Mesenchymal stem cell (in vitro differentiated cells and primary cell): ENCODE measurements around the gene PNMA6F.

Experiments
- DNase-seq: peaks from one replicate; pipeline ENCODE4 v3.0.0-alpha.2; 2013
- H2AFZ ChIP-seq: one replicate; pipeline ENCODE4 v1.6.1; 2013; ENCODE audit warnings: low read depth, mild to moderate bottlenecking, control low read depth, inconsistent platforms, low read length, moderate library complexity
- H2AK5ac ChIP-seq: 2 replicates; pipeline ENCODE4 v1.6.1; 2013; ENCODE audit warnings: low read length, moderate library complexity, mild to moderate bottlenecking, inconsistent platforms; ENCODE audit not compliant: severe bottlenecking
- H2BK120ac ChIP-seq: one replicate; pipeline ENCODE4 v1.6.1; 2013; ENCODE audit warnings: low read depth, mild to moderate bottlenecking, inconsistent platforms, low read length, moderate library complexity
- H2BK12ac ChIP-seq, 2 experiments: one replicate each; pipeline ENCODE4 v1.6.1; 2013; ENCODE audit warnings: inconsistent platforms in 2 of 2, low read length in 2 of 2, mild to moderate bottlenecking in 2 of 2, moderate library complexity in 2 of 2, control low read depth in 1 of 2
- H2BK15ac ChIP-seq: one replicate; pipeline ENCODE4 v1.6.1; 2013; ENCODE audit warnings: mild to moderate bottlenecking, low read depth, inconsistent platforms; ENCODE audit not compliant: poor library complexity, severe bottlenecking
- H2BK5ac ChIP-seq: 2 replicates; pipeline ENCODE4 v1.6.1; 2013; ENCODE audit warnings: low read depth, mild to moderate bottlenecking, low read length, control low read depth, inconsistent platforms; ENCODE audit not compliant: poor library complexity, severe bottlenecking
- H3K14ac ChIP-seq, 2 experiments: one replicate each; pipeline ENCODE4 v1.6.1; 2013; ENCODE audit warnings: inconsistent platforms in 2 of 2, low read length in 2 of 2, control low read depth in 1 of 2, mild to moderate bottlenecking in 1 of 2, moderate library complexity in 1 of 2
- H3K18ac ChIP-seq, 2 experiments: one replicate each; pipeline ENCODE4 v1.6.1; 2013; ENCODE audit warnings: inconsistent platforms in 2 of 2, low read length in 2 of 2, control low read depth in 1 of 2, low read depth in 1 of 2, mild to moderate bottlenecking in 1 of 2
- H3K23ac ChIP-seq, 2 experiments: one replicate each; pipeline ENCODE4 v1.6.1; 2013; ENCODE audit warnings: inconsistent platforms in 2 of 2, low read length in 2 of 2, mild to moderate bottlenecking in 2 of 2, moderate library complexity in 2 of 2, control low read depth in 1 of 2
- H3K27ac ChIP-seq: 2 replicates; pipeline ENCODE4 v1.5.1; 2013; ENCODE audit warnings: mild to moderate bottlenecking, moderate library complexity, low read length, control low read depth, inconsistent platforms; ENCODE audit not compliant: poor library complexity, severe bottlenecking
- H3K27me3 ChIP-seq, 2 experiments: 2 replicates each; pipeline versions ENCODE4 v1.6.1 to v1.7.0; 2013; ENCODE audit warnings: low read length in 2 of 2, mild to moderate bottlenecking in 2 of 2, moderate library complexity in 2 of 2, control low read depth in 1 of 2, inconsistent platforms in 1 of 2; ENCODE audit not compliant: control insufficient read depth in 1 of 2, insufficient read depth in 1 of 2
- H3K36me3 ChIP-seq, 2 experiments: 2 replicates each; pipeline versions ENCODE4 v1.6.1 to v1.7.0; 2013; ENCODE audit warnings: low read length in 2 of 2, control low read depth in 1 of 2, inconsistent platforms in 1 of 2, low read depth in 1 of 2, mild to moderate bottlenecking in 1 of 2; ENCODE audit not compliant: insufficient read depth in 2 of 2, control insufficient read depth in 1 of 2
- H3K4ac ChIP-seq, 2 experiments: one replicate each; pipeline ENCODE4 v1.6.1; 2013; ENCODE audit warnings: inconsistent platforms in 2 of 2, low read length in 2 of 2, mild to moderate bottlenecking in 2 of 2, moderate library complexity in 2 of 2, control low read depth in 1 of 2, low read depth in 1 of 2
- H3K4me1 ChIP-seq: 2 replicates; pipeline ENCODE4 v1.6.1; 2013; ENCODE audit warnings: low read depth, low read length, control low read depth; ENCODE audit not compliant: control insufficient read depth, insufficient read depth
- H3K4me2 ChIP-seq: 2 replicates; pipeline ENCODE4 v1.6.1; 2013; ENCODE audit warnings: low read length, mild to moderate bottlenecking, inconsistent platforms; ENCODE audit not compliant: poor library complexity, severe bottlenecking
- H3K4me3 ChIP-seq, 2 experiments: 2 replicates each; pipeline versions ENCODE4 v1.5.1 to v1.7.0; 2013; ENCODE audit warnings: low read length in 2 of 2, mild to moderate bottlenecking in 2 of 2, control low read depth in 1 of 2, low read depth in 1 of 2; ENCODE audit not compliant: insufficient read depth in 1 of 2
- H3K79me1 ChIP-seq: replicated peaks from 2 replicates; pipeline ENCODE4 v1.6.1; 2013; ENCODE audit warnings: mild to moderate bottlenecking, control low read depth, low read length, inconsistent platforms; ENCODE audit not compliant: poor library complexity, severe bottlenecking
- H3K9ac ChIP-seq: 2 replicates; pipeline ENCODE4 v1.7.0; 2013; ENCODE audit warnings: mild to moderate bottlenecking, low read length, moderate library complexity
- H3K9me3 ChIP-seq: 2 replicates; pipeline ENCODE4 v1.7.0; 2013; ENCODE audit warnings: mild to moderate bottlenecking, low read length; ENCODE audit not compliant: control insufficient read depth
- H4K8ac ChIP-seq: one replicate; pipeline ENCODE4 v1.6.1; 2013; ENCODE audit warnings: inconsistent platforms, mild to moderate bottlenecking, low read length, moderate library complexity
- H4K91ac ChIP-seq: one replicate; pipeline ENCODE4 v1.6.1; 2013; ENCODE audit warnings: mild to moderate bottlenecking, low read length, inconsistent platforms
- WGBS: methylation state at CpG from one replicate; pipeline ENCODE4 v1.1.7; 2013; ENCODE audit warnings: mixed read lengths; 5-methylcytosine and 5-hydroxymethylcytosine counted together

The PNMA6F gene

GRCh38 chrX:153340111-153340510 lies 18.5 kb upstream of the PNMA6F start:
- no peak for DNase-seq
- Histone ChIP-seq H3K18ac (no peak overlapping the region), H2BK15ac (no peak overlapping the region), H2AFZ (no peak overlapping the region), H3K4me3 (no peak overlapping the region), H2BK120ac (no peak overlapping the region), H3K23ac (no peak overlapping the region), H3K36me3 (peaks cover 25 to 30% of the 10 kb centered on the region in 2 experiments), H3K14ac (no peak overlapping the region), H2BK5ac (no peak overlapping the region), H2AK5ac (no peak overlapping the region), H4K8ac (no peak overlapping the region), H3K4ac (no peak overlapping the region), H3K4me2 (no peak overlapping the region), H3K27ac (no peak overlapping the region), H3K27me3 (no peaks in the 10 kb centered on the region), H3K4me1 (peaks cover 4% of the 10 kb centered on the region), H3K79me1 (peaks cover 19% of the 10 kb centered on the region), H4K91ac (no peak overlapping the region), H2BK12ac (no peak overlapping the region), H3K9me3 (peaks cover 6% of the 10 kb centered on the region), H3K9ac (no peak overlapping the region)
- WGBS, result 92% methylated on average over 6 of the region's 6 CpGs

GRCh38 chrX:153339662-153340061 lies 18.1 kb upstream of the PNMA6F start:
- Histone ChIP-seq H2AK5ac (no peak overlapping the region), H3K9ac (no peak overlapping the region), H3K23ac (no peak overlapping the region), H3K27ac (no peak overlapping the region), H3K18ac (no peak overlapping the region), H3K4me1 (peaks cover 6% of the 10 kb centered on the region), H3K9me3 (peaks cover 6% of the 10 kb centered on the region), H3K36me3 (peaks cover 21 to 26% of the 10 kb centered on the region in 2 experiments), H3K79me1 (peaks cover 16% of the 10 kb centered on the region), H3K27me3 (no peaks in the 10 kb centered on the region), H2BK5ac (no peak overlapping the region), H2AFZ (no peak overlapping the region), H3K14ac (no peak overlapping the region), H4K8ac (no peak overlapping the region), H3K4me2 (no peak overlapping the region), H2BK15ac (no peak overlapping the region), H3K4ac (no peak overlapping the region), H2BK120ac (no peak overlapping the region), H2BK12ac (no peak overlapping the region), H3K4me3 (no peak overlapping the region), H4K91ac (no peak overlapping the region)
- WGBS, result 100% methylated on average over 3 of the region's 4 CpGs
- no peak for DNase-seq

DNA sequence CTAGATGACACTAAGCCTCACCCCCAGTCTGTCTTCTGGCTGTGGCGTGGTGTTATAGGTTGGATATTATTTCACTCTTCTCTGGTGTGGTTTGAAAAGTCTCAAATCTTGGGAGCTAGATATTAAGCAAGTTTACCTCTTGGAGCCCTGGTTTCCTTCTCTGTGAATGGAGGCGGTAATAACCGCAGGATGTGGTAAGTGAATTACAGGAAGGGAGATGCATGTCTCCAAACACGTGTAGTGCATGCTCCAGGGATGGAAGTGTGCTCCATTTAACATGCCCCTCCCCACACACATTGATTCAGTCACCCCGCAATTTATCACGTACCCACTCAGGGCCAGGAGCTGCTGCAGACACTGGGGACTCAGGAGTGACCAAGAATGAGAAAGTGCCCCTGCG lies 17.3 kb upstream of the PNMA6F start:
- Histone ChIP-seq H3K9ac (no peak overlapping the region), H3K9me3 (peaks cover 6% of the 10 kb centered on the region)

GRCh38 chrX:153336988-153337387 lies 15.4 kb upstream of the PNMA6F start:
- Histone ChIP-seq H4K91ac (no peak overlapping the region), H2BK15ac (no peak overlapping the region), H3K27me3 (no peaks in the 10 kb centered on the region), H3K36me3 (peaks cover 12 to 19% of the 10 kb centered on the region in 2 experiments), H3K23ac (no peak overlapping the region), H3K4me3 (no peak overlapping the region), H2BK120ac (no peak overlapping the region), H3K9me3 (no peaks in the 10 kb centered on the region), H3K79me1 (peaks cover 16% of the 10 kb centered on the region), H3K18ac (no peak overlapping the region), H3K14ac (no peak overlapping the region), H4K8ac (no peak overlapping the region), H3K27ac (no peak overlapping the region), H3K4me2 (no peak overlapping the region), H3K4me1 (peaks cover 8% of the 10 kb centered on the region), H2AFZ (no peak overlapping the region), H2BK5ac (no peak overlapping the region), H3K4ac (no peak overlapping the region), H2AK5ac (no peak overlapping the region), H2BK12ac (no peak overlapping the region), H3K9ac (no peak overlapping the region)
- no peak for DNase-seq
- 100% methylated on average over 1 of the region's 5 CpGs for WGBS

More for the DNA sequence above, 17.3 kb upstream of the PNMA6F start:
- Histone ChIP-seq H3K14ac (no peak overlapping the region), H4K91ac (no peak overlapping the region), H3K4ac (no peak overlapping the region), H3K27ac (no peak overlapping the region), H2AK5ac (no peak overlapping the region), H3K27me3 (no peaks in the 10 kb centered on the region), H3K18ac (no peak overlapping the region), H2BK15ac (no peak overlapping the region), H4K8ac (no peak overlapping the region), H2AFZ (no peak overlapping the region), H3K4me1 (peaks cover 6% of the 10 kb centered on the region), H3K23ac (no peak overlapping the region), H3K79me1 (peaks cover 16% of the 10 kb centered on the region), H2BK12ac (no peak overlapping the region), H3K4me3 (no peak overlapping the region), H2BK5ac (no peak overlapping the region), H3K36me3 (peaks cover 14 to 19% of the 10 kb centered on the region in 2 experiments), H2BK120ac (no peak overlapping the region), H3K4me2 (no peak overlapping the region)
- WGBS, result 98% methylated on average over 4 of the region's 7 CpGs
- no peak for DNase-seq
